Mononuclear cell (primary cell): ENCODE measurements around the gene D2HGDH. TPM values are rescaled to one million over a fixed set of nuclear protein-coding genes. Genes with fewer than 3 reads are reported as not detected.

Source experiments
- H3K27me3 ChIP-seq: 2 replicates; pipeline ENCODE4 v1.6.0; 2011; ENCODE audit warnings: low read length, control low read depth; ENCODE audit not compliant: insufficient read depth
- H3K4me1 ChIP-seq: 2 replicates; pipeline ENCODE4 v1.5.1; 2011; ENCODE audit warnings: mild to moderate bottlenecking, low read length, control low read depth; ENCODE audit not compliant: insufficient read depth
- H3K4me3 ChIP-seq: 2 replicates; pipeline ENCODE4 v1.5.1; 2011; ENCODE audit warnings: mild to moderate bottlenecking, low read length, moderate library complexity
- H3K9me3 ChIP-seq: 2 replicates; pipeline ENCODE4 v1.5.1; 2011; ENCODE audit warnings: low read depth, mild to moderate bottlenecking, control low read depth, low read length
- total RNA-seq: library from RNA; depleted of rRNA; stranded (reverse); fragments of >200 nt; gene quantifications from one replicate; pipeline ENCODE4 v1.2.3, GENCODE V29; 2012

Gene D2HGDH
- total RNA-seq, 1 donor, result 7.7 TPM

DNA sequence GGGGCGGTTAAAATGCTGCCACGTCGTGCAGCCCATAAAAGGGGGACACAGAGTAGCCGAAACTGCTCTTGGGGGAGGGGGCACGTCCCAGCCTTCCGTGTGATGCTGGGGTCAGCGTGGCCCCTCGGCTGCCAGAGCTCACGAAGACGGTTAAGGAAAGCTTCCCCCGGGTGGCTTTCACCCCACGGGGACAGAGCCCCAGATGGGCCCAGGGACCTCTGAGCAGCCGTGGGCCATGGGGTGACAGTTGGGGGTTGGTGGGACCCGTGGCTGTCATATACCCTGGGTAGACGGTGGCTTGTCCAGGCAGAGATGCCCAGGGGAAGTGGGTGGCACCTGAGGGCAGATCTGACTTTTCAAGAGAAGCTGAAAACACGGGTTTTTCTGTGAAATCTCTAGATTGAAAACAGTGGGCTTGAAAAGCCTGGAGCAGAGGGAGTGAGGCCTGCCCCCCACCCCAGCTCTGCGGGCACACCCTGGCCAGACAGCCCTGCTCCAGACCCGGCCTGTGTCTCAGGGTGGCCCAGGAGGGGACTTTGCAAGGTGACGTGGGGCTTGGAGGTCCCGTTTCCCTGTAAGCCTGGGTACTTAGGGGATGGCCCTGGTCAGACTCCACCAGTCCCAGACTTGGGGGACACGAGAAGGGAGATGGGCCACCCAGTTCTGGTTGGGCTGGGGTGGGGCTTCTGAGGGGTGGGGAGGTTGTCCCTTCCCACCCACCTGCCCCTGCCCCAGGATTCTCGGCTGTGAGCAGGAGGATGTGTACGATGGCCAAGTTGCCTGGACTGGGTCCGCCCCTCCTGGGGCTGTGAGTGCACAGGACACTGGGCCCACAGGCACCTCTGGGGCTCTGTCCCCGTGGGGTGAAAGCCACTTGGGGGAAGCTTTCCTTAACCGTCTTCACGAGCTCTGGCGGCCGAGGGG lies 75.2 kb downstream of the D2HGDH start:
- Histone ChIP-seq H3K27me3 (peaks cover 3% of the 10 kb centered on the region), H3K4me3 (no peak overlapping the region), H3K9me3 (no peaks in the 10 kb centered on the region), H3K4me1 (peaks cover 3% of the 10 kb centered on the region)

GRCh38 chr2:241810307-241811200 lies 76.1 kb downstream of the D2HGDH start:
- no peaks in the 10 kb centered on the region for H3K27me3 ChIP-seq
- no peaks in the 10 kb centered on the region for H3K9me3 ChIP-seq
- no peak overlapping the region for H3K4me3 ChIP-seq
- no peaks in the 10 kb centered on the region for H3K4me1 ChIP-seq

- Histone ChIP-seq H3K4me3 (no peak overlapping the region), H3K4me1 (no peaks in the 10 kb centered on the region), H3K9me3 (no peaks in the 10 kb centered on the region), H3K27me3 (no peaks in the 10 kb centered on the region)
Measured at GRCh38 chr2:241811201-241811951, 76.9 kb downstream of the D2HGDH start.

DNA sequence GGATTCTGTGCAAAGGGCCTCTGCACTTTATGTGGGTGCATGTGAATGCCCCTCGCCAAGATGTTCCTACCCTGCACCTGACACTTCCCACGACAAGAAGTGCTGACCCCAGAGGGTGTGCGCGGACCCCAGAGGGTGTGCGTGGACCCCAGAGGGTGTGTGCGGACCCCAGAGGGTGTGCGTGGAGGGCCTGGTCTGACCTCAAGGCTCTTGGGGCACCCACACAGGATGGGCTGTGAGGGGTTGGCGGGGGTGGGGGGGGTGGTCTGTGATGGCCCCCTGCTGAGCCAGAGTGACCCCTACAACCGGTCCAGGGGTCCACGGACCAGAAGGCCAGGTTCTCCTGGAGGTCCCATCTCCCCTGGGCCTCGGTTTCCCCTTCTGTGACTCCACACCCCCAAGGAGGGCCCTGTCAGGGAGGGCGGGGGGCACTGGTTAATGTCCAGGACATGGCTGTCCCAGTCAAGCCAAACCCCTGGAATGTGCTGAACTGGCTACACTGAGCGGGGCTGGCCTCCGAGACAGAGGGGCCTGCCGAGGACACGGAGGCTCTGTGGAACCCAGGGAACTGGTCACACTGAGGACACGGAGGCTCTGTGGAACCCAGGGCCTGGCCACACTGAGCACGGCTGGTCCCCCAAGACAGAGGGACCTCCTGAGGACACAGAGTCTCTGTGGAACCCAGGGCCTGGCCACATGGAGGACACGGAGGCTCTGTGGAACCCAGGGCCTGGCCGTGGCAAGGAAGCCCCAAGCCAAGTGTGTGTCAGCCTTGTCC lies 77.7 kb downstream of the D2HGDH start:
- Histone ChIP-seq H3K9me3 (no peaks in the 10 kb centered on the region), H3K27me3 (no peaks in the 10 kb centered on the region), H3K4me3 (no peak overlapping the region), H3K4me1 (peaks cover under 1% of the 10 kb centered on the region)

GRCh38 chr2:241812730-241813643 lies 78.6 kb downstream of the D2HGDH start:
- peaks cover 7% of the 10 kb centered on the region for H3K4me1 ChIP-seq
- no peak overlapping the region for H3K4me3 ChIP-seq
- H3K27me3 ChIP-seq, result no peaks in the 10 kb centered on the region
- H3K9me3 ChIP-seq, result no peaks in the 10 kb centered on the region

DNA sequence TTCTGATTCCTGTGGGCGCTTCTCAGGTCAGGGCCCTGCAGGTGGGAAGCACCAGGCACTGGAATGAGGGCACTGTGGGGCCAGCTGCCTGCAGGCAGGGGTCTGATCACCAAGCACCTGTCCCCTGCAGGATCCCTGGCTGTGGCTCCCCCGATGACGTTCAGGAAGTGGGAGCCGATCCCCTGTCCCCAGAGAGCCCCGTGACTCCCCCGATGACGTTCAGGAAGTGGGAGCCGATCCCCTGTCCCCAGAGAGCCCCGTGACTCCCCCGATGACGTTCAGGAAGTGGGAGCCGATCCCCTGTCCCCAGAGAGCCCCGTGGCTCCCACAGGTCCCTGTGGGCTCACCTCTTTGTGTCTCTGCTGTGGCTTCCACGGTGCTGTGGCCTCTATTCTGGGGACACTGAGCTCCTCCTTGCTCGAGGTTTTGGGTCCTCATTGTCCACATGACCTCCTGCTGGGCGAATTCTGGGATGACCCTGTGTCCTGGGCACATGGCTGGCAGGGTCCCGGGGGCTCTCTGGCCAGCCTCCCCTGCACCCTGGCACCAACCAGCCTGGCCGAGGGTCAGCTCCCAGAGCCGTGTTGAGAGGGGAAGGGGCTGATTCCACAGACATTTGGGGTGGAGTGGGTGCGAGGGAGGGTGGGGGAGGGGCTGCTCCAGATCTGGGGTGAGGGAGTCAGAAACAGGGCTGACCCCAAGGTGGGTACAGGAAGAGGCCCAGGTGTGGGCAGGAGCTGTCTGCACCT lies 79.4 kb downstream of the D2HGDH start:
- peaks cover 7% of the 10 kb centered on the region for H3K4me1 ChIP-seq
- H3K9me3 ChIP-seq, result no peaks in the 10 kb centered on the region
- H3K4me3 ChIP-seq, result no peak overlapping the region
- H3K27me3 ChIP-seq, result no peaks in the 10 kb centered on the region

DNA sequence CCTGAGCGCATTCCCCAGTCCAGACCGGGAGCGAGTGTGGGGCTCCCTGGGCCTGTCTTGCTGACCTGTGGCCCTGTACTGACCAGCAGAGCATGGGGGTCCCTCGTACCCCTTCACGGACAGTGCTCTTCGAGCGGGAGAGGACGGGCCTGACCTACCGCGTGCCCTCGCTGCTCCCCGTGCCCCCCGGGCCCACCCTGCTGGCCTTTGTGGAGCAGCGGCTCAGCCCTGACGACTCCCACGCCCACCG lies 79.9 kb downstream of the D2HGDH start:
- H3K27me3 ChIP-seq, result no peaks in the 10 kb centered on the region
- H3K4me3 ChIP-seq, result no peak overlapping the region
- H3K4me1 ChIP-seq, result peaks cover 7% of the 10 kb centered on the region
- H3K9me3 ChIP-seq, result no peaks in the 10 kb centered on the region

DNA sequence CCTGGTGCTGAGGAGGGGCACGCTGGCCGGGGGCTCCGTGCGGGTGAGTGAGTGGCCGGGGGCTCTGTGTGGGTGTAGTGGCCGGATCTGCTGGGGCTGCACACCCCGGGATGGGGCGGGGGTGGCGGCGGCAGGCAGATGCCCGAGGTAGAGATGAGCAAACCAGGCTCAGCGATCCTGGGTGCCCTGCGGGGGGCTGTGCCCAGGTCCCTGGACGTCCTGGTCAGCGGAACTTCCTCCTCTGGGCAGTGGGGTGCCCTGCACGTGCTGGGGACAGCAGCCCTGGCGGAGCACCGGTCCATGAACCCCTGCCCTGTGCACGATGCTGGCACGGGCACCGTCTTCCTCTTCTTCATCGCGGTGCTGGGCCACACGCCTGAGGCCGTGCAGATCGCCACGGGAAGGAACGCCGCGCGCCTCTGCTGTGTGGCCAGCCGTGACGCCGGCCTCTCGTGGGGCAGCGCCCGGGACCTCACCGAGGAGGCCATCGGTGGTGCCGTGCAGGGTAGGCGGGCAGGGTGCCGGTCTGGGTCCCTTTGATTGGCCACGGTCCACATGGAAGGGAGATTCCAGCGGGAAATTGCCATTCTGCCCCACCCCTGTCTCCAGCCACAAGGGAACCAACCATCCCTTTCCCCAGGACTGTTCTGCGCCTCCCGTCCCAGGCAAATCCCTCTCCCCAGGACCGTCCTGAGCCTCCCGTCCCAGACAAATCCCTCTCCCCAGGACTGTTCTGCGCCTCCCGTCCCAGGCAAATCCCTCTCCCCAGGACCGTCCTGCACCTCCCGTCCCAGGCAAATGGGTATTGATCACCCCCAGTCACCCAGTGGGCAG lies 80.4 kb downstream of the D2HGDH start:
- no peaks in the 10 kb centered on the region for H3K9me3 ChIP-seq
- H3K4me1 ChIP-seq, result peaks cover 7% of the 10 kb centered on the region
- no peak overlapping the region for H3K4me3 ChIP-seq
- no peaks in the 10 kb centered on the region for H3K27me3 ChIP-seq

DNA sequence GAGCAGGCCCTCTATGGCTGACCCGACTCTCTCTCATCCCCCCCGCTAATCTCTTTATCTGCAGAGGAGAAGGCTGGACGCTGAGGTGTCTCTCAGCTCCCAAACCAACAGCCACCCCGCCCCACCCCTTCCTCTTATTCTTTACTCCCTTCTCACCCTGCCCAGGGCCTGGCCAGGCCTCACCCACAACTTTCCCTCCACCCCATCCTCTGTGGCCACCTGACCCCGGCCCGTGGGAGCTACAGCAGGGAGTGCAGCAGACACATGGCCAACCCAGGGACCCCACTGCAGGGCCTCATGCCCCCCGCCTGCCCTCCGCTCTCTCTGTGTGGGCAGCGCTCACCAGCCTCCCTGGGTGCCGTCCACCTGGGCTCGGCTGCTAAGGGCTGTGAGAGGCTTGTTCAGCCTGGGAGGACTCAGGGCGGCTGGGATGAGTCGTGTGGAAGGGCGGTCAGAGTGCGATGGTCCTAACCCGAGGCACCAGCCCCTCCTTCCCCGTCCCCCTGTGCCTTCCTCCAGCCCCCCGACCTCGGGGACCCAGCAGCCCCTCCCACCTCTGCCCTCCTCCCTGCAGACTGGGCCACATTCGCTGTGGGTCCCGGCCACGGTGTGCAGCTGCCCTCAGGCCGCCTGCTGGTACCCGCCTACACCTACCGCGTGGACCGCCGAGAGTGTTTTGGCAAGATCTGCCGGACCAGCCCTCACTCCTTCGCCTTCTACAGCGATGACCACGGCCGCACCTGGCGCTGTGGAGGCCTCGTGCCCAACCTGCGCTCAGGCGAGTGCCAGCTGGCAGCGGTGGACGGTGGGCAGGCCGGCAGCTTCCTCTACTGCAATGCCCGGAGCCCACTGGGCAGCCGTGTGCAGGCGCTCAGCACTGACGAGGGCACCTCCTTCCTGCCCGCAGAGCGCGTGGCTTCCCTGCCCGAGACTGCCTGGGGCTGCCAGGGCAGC lies 81.3 kb downstream of the D2HGDH start:
- no peaks in the 10 kb centered on the region for H3K27me3 ChIP-seq
- H3K4me3 ChIP-seq, result no peak overlapping the region
- H3K9me3 ChIP-seq, result no peaks in the 10 kb centered on the region
- peaks cover 7% of the 10 kb centered on the region for H3K4me1 ChIP-seq

GRCh38 chr2:241816431-241817121 lies 82.1 kb downstream of the D2HGDH start:
- Histone ChIP-seq H3K27me3 (no peaks in the 10 kb centered on the region), H3K4me1 (peaks cover 13% of the 10 kb centered on the region), H3K4me3 (no peak overlapping the region), H3K9me3 (no peaks in the 10 kb centered on the region)

DNA sequence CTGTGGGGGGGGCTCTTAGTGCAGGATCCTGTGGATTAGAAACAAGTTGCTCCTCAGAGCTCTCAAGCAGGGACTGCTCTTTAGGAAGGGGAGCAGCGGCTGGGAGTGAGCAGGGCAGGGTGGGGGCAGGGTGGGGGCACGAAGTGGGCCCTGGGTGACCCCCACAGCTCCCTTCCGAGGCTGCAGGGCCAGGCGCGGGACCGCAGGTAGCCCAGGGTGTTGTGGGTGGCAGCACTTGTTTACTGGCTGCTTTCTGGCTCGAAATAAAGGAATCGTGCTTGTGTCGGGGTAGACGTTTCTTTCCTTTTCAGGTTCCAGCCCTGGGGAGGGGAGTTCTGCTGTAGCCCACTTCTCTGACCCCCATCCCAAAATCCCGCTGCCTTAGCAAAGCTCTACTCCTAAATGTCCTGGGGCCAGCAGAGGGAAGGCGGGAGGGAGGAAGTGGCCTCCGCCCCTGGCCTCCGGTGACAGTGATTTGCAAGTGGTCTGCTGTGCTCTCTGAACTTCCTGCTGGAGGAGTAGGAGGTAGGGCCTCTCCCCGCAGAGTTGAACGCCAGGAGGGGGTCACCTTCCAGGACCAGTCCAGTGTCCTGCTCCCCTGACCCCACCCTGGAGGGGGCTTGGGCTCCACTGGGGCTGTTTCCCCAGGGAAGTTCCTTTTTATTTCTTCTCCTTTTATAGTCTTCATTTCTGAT lies 82.8 kb downstream of the D2HGDH start:
- H3K9me3 ChIP-seq, result no peaks in the 10 kb centered on the region
- no peak overlapping the region for H3K4me3 ChIP-seq
- no peaks in the 10 kb centered on the region for H3K27me3 ChIP-seq
- peaks cover 15% of the 10 kb centered on the region for H3K4me1 ChIP-seq
